Progenitor cell of endocrine pancreas (in vitro differentiated cells): ENCODE results near the gene CSMD2. TPM values are rescaled to one million over a fixed set of nuclear protein-coding genes. Genes with fewer than 3 reads are reported as not detected.

ENCODE experiments used
- DNase-seq: peaks from one replicate; pipeline ENCODE4 v3.0.0; 2021; ENCODE audit warnings: low spot score; ENCODE audit not compliant: unreplicated experiment
- H3K27ac Mint-ChIP-seq: 2 replicates; pipeline ENCODE4 v1.8.0; 2021; ENCODE audit warnings: mild to moderate bottlenecking, moderate library complexity, mixed read lengths
- H3K27me3 Mint-ChIP-seq: 2 replicates; pipeline ENCODE4 v1.8.0; 2021; ENCODE audit warnings: mixed read lengths
- H3K36me3 Mint-ChIP-seq: 2 replicates; pipeline ENCODE4 v1.8.0; 2022; ENCODE audit warnings: mixed read lengths; ENCODE audit not compliant: insufficient read depth
- H3K4me1 Mint-ChIP-seq: 2 replicates; pipeline ENCODE4 v1.8.0; 2021; ENCODE audit warnings: low read depth, mixed read lengths
- H3K4me3 Mint-ChIP-seq: 2 replicates; pipeline ENCODE4 v1.8.0; 2021; ENCODE audit warnings: low read depth, mild to moderate bottlenecking, moderate library complexity, mixed read lengths
- H3K9me3 Mint-ChIP-seq: 2 replicates; pipeline ENCODE4 v1.8.0; 2021; ENCODE audit warnings: low read depth, mixed read lengths
- total RNA-seq: library from RNA; stranded (reverse); gene quantifications from 2 replicates; pipeline ENCODE4 v1.2.1, GENCODE V29; 2021
- TF ChIP-seq, protein P1 (sequence below): fragments of 200-600 bp; sonication (generic); IDR thresholded peaks from one replicate; pipeline ENCODE4 v1.5.0; 2021; ENCODE audit warnings: antibody characterized with exemption, mild to moderate bottlenecking; ENCODE audit not compliant: unreplicated experiment

CSMD2 gene
- total RNA-seq, 1 donor from 2014 or later = 0.38 TPM

DNA sequence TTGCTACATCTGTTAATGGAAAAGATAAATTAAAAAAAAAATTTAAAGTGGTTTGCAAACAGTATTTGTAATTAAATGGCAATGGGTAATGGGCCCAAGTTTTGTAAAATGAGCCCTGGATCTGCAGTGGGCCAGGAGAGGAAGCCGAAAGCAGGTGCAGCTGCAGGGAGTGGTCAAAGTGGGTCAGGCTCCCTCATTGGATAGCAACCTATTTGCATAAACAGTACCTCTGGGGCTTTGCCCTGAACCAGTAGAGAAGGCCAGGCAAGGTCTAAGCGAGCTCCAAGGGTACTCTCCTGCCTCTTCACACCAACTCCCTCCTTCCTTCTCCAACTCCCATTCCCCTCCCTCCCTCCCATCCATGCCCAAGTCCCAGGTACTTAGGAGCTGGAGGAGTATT is 162.2 kb downstream of the CSMD2 start:
- Mint-ChIP-seq H3K9me3 (no peaks in the 10 kb centered on the region), H3K36me3 (no peaks in the 10 kb centered on the region), H3K4me3 (no peak overlapping the region), H3K27me3 (peaks cover 10% of the 10 kb centered on the region), H3K4me1 (no peaks in the 10 kb centered on the region), H3K27ac (no peak overlapping the region)
- no peak for DNase-seq
- TF ChIP-seq, protein P1, sequence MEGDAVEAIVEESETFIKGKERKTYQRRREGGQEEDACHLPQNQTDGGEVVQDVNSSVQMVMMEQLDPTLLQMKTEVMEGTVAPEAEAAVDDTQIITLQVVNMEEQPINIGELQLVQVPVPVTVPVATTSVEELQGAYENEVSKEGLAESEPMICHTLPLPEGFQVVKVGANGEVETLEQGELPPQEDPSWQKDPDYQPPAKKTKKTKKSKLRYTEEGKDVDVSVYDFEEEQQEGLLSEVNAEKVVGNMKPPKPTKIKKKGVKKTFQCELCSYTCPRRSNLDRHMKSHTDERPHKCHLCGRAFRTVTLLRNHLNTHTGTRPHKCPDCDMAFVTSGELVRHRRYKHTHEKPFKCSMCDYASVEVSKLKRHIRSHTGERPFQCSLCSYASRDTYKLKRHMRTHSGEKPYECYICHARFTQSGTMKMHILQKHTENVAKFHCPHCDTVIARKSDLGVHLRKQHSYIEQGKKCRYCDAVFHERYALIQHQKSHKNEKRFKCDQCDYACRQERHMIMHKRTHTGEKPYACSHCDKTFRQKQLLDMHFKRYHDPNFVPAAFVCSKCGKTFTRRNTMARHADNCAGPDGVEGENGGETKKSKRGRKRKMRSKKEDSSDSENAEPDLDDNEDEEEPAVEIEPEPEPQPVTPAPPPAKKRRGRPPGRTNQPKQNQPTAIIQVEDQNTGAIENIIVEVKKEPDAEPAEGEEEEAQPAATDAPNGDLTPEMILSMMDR = no peak

DNA sequence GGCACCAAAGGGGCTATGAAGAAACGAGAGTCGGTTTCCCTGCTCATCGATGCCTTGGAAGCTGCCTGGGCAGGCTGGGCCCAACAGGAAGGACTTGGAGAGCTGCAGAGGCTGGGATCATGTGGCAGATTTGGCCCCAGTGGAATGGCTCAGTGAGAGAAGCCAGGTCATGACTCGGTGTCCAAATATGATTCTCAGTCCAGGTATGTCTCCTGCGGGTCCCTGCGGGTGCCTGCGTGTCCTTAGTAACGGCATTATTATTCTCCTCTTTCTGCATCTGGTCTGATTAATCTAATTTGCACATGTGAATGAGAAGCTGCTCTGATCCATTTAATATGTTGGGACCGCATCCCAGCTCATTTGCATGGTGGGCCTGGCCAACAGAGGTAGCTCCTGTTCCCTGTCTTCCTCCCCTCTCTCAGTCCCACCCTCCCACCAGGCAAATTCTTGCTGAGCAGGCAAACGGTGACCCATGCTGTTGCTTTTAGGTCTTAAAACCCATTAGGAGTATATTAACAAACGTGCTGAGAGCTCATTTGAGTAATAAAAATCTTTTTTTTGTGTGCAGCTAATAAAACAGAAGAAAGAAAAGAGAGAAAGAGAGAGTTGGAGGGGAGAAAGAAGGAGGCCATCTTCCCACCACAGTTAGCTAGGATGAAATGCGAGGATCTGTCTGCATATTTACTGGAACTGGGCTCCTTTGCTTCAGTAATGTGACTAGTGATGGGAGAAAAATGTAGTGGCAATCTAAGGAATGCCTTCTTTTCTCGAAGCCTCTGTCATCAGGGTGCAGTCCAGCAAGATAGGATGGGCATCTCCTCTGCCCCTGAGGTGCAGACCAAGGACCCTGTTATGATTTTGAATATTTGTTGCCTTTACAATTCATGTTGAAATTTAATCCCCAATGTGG is 167.6 kb downstream of the CSMD2 start:
- H3K4me3 Mint-ChIP-seq = no peak overlapping the region
- TF ChIP-seq, protein P1 = no peak
- H3K36me3 Mint-ChIP-seq = no peaks in the 10 kb centered on the region
- H3K27me3 Mint-ChIP-seq = peaks cover 12% of the 10 kb centered on the region
- H3K4me1 Mint-ChIP-seq = peaks cover 2% of the 10 kb centered on the region
- DNase-seq = no peak
- H3K27ac Mint-ChIP-seq = no peak overlapping the region
- no peaks in the 10 kb centered on the region for H3K9me3 Mint-ChIP-seq

DNA sequence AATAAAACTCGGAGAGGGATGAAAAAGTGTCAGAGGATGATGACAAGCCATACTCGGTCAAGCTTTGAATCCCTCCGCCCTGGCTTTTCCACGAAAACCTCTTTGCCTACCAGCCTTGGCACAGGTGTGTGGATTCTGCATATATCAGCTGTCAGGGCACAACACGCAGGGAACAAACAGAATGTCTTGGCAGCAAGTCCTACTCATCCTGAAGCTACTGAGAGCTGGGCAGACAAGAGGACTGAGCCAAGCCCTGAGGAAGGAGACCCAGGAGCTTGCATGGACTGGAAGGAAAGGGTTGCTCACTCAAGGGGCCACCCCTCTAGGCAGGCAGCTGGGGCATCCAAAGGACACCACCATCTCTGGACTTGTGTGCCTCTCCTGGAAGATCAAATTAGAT is 168.7 kb downstream of the CSMD2 start:
- TF ChIP-seq, protein P1 = no peak
- Mint-ChIP-seq H3K36me3 (no peaks in the 10 kb centered on the region), H3K4me3 (no peak overlapping the region), H3K27ac (no peak overlapping the region), H3K27me3 (peaks cover 9% of the 10 kb centered on the region), H3K4me1 (peaks cover 2% of the 10 kb centered on the region), H3K9me3 (no peaks in the 10 kb centered on the region)
- no peak for DNase-seq

DNA sequence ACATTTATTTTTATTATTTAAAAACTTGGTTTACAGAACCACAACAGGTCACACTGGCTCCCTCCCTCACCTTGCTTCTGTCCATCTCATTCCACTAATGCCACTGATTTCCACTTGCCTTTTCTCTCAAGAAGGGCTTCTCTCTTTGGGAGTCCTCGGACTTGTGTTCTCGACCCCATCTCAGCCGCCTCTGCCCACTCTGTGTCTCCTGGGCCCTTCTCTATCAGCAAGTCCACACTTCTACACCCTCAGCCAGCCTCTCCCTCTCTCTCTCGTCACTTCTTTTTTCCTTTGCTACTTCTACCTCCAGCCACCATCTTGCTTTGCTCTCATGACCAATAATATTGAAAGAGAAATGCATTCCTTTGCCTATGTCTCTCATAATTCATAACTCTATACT is 171.7 kb downstream of the CSMD2 start:
- Mint-ChIP-seq H3K27me3 (peaks cover 6% of the 10 kb centered on the region), H3K4me1 (peaks cover 2% of the 10 kb centered on the region), H3K9me3 (no peaks in the 10 kb centered on the region), H3K4me3 (no peak overlapping the region), H3K27ac (peak overlapping the region; percentile 4), H3K36me3 (no peaks in the 10 kb centered on the region)
- no peak for DNase-seq
- TF ChIP-seq, protein P1 = no peak

DNA sequence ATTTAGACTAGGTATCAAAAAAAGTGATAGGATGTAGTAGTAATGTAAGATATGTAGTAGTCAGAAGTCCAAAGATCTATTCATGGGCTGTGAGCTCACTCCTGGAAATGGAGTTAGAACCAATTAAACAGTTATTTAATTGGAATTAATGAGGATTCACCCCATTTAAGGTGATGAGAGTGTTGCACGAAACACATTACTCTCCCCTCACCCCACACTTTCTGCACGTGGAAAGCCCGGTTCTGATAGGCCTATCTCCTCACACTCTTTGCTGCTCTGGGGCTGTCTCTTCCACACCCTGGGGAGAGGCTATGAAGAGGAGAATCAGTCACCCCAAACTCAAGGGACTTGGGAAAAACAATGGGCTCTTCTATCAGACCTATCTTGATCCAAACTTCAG is 174.7 kb downstream of the CSMD2 start:
- Mint-ChIP-seq H3K4me1 (peaks cover 2% of the 10 kb centered on the region), H3K27me3 (peaks cover 14% of the 10 kb centered on the region), H3K4me3 (no peak overlapping the region), H3K9me3 (no peaks in the 10 kb centered on the region), H3K27ac (no peak overlapping the region), H3K36me3 (no peaks in the 10 kb centered on the region)
- DNase-seq = no peak
- TF ChIP-seq, protein P1 = no peak
